ENCODE measurements around the gene CYRIA.

GRCh38 chr2:16693854-16694253 lies 28.2 kb upstream of the CYRIA start:
- TF ChIP-seq CTCF (conservative IDR thresholded peaks at IDR 0.05; ENCODE audit: low read depth, low read length) (no peak), EZH2 (IDR thresholded peaks at IDR 0.05; ENCODE audit: borderline replicate concordance, low read depth, low read length, poor library complexity, severe bottlenecking) (no peak)
